Inferior parietal cortex (tissue), 1 donor: Measurements from ENCODE around the gene OR52D1.

Experiments
- DNase-seq: peaks from one replicate; pipeline ENCODE4 v3.0.0-alpha.2; 2016; ENCODE audit errors: extremely low spot score

Gene OR52D1

GRCh38 chr11:5488385-5488784 lies at the start of gene OR52D1:
OR52D1 (plus strand) TSS chr11:5488685; CDS start chr11:5488707, 22 bp downstream.
- DNase-seq = no peak

- DNase-seq = no peak
These were observed 47.1 kb upstream of the OR52D1 start, which contains the start of gene OR51I1 for GRCh38 chr11:5441414-5441813. OR51I1 (minus strand) TSS chr11:5441514; CDS start chr11:5441514, 0 bp downstream.

DNA sequence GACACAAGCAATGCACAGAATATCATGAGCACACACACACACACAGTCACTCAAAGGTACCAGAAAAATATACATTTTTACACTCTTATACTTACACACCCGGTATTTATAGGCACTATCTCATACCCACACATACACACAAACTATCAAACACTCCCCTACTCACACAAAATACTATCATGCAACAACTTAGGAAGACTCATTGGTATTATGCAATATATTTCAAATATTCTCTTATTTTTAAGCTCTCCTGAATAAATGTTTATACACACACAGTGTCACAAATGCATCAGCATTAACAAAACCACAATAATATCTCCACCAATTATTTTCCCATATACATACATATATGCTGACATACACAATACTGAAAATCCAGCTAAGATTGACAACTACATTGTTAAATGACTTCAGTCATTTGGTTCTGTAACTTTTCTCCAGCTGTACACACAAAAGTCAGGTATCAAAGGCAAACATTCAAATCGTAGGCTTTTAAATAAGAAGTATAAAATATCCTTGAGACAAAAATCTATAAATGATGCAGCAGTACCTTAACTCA lies 44.6 kb upstream of the OR52D1 start:
- DNase-seq = no peak

DNA sequence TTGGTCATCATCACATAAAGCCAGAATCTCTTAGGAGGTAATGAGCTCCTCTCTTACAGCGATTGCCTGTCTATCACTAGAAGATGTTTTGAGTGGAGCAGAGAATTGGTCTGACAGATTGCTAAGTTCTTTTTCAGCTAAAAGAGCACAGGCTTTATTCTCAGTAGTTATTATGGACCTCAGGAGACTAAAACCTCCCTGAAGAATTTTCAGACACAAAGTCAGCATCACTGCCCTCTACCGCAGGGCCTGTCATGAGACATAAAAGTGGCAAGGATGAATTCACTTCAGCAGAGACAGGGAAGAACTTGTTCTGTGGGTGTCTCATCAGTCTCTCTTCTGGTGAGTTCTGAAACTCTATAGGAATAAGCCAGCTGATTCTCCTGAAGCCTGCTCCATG lies 39.5 kb upstream of the OR52D1 start, which contains the start of gene OR51I2:
TSS of gene OR51I2 (plus strand) at position 301 of the 400 bp plus-strand sequence. CDS start 4,166 bp downstream, outside the sequence.
- DNase-seq = no peak

- DNase-seq = no peak
These were observed 39.1 kb upstream of the OR52D1 start for GRCh38 chr11:5449432-5449831.

- no peak for DNase-seq
These were observed 27.4 kb upstream of the OR52D1 start for GRCh38 chr11:5460983-5461621.

- no peak for DNase-seq
These were observed 21.0 kb upstream of the OR52D1 start for GRCh38 chr11:5467527-5467926.

DNA sequence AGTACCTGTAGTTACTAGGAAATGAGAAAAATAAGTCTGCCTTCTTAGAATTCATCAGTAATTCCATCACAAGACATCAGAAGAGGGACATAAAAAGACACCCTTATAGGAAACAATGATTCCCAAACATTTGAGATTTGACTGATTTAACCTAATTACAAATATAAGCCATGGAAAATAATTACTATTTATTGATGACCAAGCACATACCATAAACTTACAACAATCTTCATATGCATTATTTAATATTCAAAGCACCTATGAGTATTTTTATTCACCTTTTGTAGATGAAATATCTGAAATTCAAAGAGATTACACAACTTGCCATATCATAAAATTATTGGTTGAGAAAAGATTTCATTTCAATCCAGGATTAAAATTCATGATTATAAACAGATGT lies 14.6 kb upstream of the OR52D1 start:
- DNase-seq = no peak

DNA sequence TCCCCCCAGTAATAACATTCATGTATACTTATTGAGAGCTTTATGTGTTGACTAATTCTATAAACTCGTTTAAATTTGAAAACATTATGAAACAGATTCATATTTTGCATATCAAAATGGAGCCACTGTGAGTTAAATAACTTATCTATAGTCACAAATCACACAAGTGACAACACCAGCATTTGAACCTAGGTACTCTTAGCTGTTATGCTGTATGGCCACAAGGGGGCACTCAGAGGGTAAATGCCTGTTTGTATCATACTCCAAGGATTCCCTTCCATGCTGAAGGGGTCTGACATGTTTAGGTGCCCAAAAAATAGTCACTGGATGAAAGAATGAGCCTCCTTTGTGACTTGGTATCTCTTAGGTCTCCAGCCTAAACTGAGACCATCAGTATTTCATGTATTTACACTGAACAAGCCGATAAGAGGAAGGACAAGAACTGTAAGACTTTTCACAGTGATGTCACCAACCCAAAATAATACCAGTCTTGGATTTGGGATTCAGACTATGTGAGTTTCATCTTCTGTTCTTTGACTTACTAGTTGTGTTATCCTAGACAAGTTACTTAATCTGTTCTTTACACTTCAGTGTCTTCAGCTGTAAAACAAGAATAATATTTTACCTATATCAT lies 12.2 kb upstream of the OR52D1 start:
- peak; percentile 59 for DNase-seq

DNA sequence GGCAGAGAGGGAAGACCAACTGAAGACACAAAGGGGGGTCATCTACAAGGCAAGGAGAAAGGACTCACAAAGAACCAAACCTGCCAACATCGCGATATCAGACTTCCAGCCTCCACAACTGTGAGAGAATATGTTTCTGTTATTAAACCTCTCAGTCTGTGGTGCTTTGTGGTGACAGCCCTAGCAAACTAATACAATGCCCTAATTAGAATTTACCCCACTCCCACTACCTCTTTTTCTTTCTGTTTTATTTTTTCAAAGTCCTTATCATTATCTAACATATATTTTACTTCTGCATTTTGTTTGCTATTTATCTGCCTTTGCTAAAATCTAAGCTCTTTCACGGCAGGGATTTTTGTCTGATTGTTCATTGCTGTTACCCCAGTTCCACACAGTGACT lies 2.5 kb upstream of the OR52D1 start:
- DNase-seq = no peak

DNA sequence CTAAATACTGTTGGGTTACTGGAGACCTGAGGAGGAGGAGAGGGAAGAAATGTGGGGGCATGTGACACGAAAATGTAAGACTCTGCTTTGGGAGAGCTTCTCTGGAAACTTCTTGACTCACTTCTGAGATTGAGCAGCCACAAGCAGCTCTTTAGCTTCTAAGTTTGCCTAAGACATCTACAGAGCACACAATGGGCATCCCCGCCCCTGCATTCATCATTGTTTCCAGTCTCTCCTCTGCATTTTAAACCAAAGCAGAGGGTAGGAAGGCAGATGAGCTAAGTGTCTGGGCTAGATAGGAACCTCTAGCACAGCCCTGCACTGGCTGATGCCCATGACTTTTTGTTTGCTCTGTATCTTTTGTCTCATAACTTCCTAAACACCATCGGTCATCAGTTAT lies 2.1 kb upstream of the OR52D1 start:
- no peak for DNase-seq

GRCh38 chr11:5488798-5489399 lies 414 bp downstream of the OR52D1 start:
- DNase-seq = no peak

- no peak for DNase-seq
These were observed 1.3 kb downstream of the OR52D1 start for GRCh38 chr11:5489576-5490357.

GRCh38 chr11:5499671-5500070 lies 11.2 kb downstream of the OR52D1 start:
- no peak for DNase-seq

GRCh38 chr11:5500393-5500801 lies 11.9 kb downstream of the OR52D1 start:
- DNase-seq = no peak

DNA sequence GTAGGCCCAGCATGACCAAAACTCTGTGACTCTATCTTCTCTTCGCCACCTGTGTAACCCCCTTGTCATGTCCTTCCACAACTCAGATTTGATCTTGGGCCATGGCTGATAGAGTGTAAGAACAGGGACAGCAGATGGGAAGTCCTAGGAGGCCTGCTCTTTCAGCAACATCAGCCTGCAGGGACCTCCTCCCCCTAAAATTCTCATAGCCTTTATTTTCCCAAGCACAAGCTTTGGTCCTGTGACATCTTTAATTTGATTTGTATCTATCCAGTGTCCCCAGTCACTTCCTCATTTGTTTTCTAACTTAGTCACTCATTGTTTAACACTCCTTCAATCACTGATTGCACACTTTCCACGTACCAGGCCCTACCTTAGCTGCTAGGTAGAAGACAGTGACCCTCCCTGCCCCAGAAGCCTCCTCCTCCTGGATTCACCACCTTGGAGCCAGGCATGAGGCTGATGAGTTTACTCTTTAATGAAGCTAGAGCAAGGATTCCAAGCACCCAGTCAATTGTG lies 16.0 kb downstream of the OR52D1 start:
- no peak for DNase-seq

GRCh38 chr11:5505363-5506048 lies 17.0 kb downstream of the OR52D1 start:
- no peak for DNase-seq

GRCh38 chr11:5507177-5507932 lies 18.9 kb downstream of the OR52D1 start:
- DNase-seq = no peak

DNA sequence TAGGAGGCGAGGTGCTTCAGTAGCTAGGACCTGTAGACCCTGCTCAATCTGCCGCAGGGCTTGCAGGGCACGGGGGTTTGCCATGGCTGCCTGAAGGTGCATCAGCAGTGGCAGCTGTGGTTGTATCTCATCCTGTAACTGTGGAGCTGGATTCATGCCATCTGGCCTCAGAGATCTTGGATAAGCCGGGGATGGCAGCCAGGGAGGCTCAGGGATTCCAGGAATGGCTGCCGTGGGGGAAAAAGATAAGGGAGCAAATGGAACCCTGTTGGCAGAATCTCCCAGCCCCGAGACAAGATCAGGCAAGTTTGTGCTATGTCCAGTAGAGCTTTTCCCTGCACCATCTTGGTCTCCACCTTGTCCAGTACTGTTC lies 19.4 kb downstream of the OR52D1 start:
- DNase-seq = no peak

DNA sequence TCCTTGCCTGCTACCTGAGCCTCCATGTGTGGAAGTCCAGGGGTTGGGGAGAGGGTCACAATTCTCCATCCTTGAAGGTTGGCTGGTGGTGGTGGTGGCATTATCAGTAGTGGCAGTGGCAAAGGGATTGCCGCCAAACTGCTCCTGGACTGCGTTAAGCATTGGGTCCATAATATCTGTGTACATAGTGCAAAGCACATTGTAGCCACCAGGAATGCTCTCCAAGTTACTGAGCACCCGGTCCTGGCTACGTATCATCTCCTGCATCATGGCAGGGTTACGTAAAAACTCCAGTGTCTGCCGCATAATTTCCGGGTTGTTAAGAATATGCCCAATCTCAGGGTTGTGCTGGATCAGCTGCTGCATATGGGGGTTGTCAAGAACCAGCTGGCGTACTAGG lies 20.1 kb downstream of the OR52D1 start:
- DNase-seq = no peak
